Stimulated activated CD8-positive, alpha-beta memory T cell treated with anti-CD3 and anti-CD28 coated beads, Interleukin-15, amount 100 ng/mL, for 24 hours (primary cell): ENCODE measurements around the gene EARS2.
"Not testable (repeated sequence)": the region's sequence is repeated elsewhere in the genome, so short reads cannot be mapped to it uniquely, and the experiment has no call there.

Experiments used
- DNase-seq: peaks from one replicate; pipeline ENCODE4 v3.0.0-alpha.2; 2020; ENCODE audit warnings: low read depth

Gene EARS2

DNA sequence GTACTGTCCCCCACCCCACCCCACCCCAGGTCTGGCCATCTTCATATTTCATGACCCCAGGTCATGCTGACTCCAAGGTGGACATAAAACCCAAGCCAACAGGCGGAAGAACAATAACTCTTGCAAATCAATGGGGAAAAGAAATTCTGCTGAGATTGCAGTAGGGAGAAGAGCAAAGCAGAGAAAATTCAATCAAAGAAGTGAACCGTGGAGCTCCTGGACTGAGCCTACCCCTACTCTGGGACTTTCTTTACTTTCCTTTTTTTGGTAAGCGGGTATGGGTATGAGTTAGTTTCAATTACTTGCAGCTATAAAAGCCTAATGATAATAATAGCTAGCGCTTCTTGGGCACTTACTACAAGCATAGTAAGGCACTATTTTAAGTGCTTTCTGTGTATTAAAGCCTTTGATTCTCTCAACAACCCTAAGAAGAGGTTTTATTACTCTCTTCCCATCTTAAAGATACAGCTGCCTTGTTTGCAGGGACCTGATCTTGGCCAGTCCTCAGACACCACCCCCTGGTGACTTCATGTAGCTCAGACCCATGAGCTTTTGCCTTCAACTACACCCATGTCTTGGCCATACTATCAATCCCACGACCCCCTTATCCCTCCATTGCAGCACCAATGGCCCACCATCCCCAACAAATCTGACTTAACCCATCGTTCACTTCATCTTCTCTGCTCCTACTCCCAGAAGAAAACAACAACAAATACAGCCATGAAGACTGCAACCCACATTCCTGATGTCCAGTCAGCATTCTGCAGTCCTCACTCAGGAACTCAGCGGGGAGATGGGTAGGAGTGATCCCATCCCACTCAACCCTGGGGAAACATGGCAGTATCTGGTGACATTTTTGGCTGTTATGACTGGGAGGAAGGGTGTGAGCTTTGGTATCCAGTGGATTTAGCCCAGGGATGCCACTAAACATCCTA lies 51.2 kb downstream of the EARS2 start:
- DNase-seq, result no peak

DNA sequence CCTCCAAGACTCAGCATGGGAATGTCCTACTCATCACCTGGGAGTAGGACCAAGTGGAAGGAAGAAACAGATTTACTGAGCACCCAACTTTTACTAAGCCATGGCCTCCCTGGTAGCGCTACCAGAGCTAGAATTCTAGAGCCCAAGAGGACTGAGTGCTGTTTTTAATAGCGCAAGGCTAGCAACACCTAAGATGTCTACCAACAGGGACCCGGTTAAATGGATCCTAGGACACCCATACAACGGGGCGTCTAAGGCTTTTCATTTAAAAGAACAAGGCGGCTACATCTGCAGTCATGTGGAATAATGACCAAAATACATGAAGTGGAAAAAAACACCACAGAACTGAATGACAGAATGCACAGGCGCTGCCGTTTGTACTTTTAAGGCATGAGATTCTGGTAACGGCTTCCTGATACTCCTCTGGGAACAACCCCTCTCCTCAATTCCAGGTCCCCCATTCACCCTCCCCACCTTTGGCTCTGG lies 51.9 kb downstream of the EARS2 start:
- DNase-seq, result no peak

GRCh38 chr16:23504453-23505179 lies 52.5 kb downstream of the EARS2 start:
- peak; percentile 35 for DNase-seq

DNA sequence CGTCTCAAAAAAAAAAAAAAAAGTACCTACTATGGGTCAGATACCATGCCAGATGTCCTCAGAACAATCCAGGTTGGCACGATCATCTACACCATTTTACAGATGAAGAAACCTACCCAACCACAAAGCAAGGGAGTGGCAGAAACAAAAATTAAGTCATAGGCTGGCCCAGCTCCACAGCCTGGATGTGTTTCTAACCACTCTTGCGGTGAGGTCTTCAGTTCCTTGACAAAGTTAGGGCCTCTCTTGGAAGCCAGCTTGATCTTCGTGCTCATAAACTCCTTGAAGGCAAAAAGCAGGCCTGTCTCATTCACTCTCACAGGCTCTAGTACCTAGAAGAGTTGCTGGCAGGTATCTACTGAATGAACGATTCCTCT lies 53.1 kb downstream of the EARS2 start:
- DNase-seq, result no peak

- no peak for DNase-seq
These were observed 54.7 kb downstream of the EARS2 start for GRCh38 chr16:23502466-23502865.

DNA sequence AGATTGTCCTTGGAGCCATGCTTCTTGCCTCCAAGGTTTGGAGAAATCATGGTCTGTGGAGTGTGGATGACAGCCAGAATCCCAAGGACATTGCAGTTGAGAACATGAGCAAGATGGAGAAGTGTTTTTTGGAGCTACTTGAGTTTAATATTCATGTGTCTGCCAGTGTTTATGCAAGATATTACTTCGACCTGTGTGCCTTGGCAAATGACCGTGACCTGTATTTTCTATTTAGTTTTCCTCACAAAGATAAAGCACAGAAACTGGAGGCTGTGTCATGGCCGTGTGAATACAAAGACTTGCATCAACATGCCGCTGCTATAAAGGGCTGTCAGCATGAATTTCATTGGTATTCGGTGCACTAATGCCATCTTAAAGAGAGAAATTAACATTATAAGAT lies 55.9 kb downstream of the EARS2 start:
- no peak for DNase-seq

DNA sequence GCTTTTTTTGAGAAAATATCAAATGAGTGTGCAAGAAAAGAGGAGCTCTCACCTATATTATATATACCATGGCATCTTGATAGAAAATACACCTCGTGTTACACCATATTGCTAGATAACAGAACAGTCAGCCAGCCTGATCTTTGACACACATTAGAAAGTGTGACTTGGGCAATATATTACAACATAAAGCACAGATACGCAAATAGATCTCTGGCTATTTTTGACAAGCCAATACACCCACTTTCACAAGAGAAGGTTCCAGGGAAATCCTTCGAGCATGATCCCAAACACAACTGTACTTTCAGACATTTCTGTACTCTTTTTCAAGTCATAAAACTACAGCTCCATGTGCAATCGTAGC lies 56.3 kb downstream of the EARS2 start:
- DNase-seq, result no peak

DNA sequence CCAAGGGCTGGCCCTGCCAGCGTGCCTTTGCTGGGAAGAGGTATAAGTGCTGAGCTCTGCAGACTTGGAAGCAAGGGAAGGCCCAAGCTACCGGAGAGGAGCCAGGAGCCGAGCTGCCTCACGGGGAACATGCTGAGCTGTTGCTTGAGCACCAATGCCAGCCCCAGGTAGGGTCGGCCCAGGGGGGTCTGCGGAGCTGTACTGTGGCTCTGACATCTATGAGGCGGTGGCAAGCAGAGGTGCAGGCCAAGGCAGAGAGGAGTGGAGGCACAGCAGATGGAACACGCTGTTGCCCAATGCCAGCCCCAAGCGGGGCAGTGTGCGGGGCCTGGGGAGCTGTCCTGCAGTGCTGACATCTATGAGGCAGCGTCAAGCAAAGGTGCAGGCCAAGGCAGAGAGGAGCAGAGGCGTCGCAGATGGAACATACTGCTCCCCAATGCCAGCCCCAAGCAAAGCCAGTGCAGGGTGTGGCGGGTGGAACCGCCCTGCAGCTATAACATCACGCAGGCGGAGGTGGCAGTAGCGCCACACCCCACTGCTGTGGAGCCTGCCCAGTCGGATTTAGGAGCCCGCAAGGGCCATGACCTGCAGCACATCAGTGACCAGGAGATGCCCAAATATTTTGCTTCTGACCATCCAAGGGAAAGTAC lies 56.8 kb downstream of the EARS2 start:
- no peak for DNase-seq

DNA sequence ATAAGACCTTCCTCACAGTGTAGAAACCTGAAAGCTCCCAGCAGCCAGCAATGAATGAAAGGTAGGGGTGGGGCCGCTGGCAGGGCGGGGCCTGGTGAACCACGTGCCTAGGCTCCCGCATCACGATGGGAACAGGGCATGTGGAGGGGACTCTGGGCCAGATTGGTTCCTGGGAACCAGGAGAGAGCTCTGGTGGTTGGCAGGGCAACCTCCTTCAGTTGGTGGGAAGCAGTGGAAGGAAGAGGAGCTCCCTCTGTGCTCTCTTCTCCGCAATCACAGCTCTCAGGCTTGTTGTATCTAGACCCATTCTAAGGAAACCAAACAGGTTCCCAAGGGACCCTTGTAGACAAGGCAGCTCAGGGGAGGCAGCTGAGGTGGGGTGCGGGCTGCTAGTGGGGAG lies 57.3 kb downstream of the EARS2 start:
- no peak for DNase-seq

- DNase-seq, result no peak
These were observed 58.3 kb downstream of the EARS2 start for GRCh38 chr16:23498863-23499262.

DNA sequence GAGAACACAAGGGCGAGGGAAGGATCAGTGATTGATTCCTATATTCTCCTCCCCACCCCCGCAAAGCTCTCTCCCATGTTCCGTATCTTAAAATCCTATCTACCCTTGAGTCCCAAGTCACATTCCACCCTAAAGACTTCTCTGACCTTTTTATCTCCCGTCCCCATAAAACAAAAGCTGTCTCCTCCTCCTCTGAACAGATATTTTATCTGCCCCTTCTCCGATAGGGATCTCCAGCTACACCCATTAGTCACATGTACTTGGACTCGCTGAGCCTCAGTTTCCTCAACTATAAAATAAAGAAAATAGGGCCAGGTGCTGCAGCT lies 59.6 kb downstream of the EARS2 start:
- no peak for DNase-seq

- no peak for DNase-seq
These were observed 60.2 kb downstream of the EARS2 start for GRCh38 chr16:23496821-23497542.

GRCh38 chr16:23495671-23496070 lies 61.5 kb downstream of the EARS2 start:
- DNase-seq, result no peak

DNA sequence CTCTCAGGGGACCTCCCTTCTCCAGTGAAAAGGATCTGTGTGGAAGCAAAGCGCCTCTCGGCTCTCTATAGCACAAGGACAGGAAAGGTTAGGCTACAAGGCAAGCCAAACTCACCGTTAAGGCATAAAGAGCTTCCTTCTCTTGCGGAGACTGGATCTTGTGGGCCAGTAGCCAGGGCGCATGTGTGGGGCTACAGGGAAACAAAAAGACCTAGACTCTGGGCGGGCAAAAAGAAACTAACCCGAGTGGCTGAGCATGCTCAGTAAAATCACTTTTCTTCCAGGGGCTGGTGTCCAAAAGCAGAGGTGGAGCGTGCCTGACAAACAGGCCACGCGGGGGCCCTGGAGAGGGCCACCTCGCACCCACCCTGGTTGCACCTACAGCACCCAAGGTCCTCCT lies 63.0 kb downstream of the EARS2 start:
- DNase-seq, result no peak

DNA sequence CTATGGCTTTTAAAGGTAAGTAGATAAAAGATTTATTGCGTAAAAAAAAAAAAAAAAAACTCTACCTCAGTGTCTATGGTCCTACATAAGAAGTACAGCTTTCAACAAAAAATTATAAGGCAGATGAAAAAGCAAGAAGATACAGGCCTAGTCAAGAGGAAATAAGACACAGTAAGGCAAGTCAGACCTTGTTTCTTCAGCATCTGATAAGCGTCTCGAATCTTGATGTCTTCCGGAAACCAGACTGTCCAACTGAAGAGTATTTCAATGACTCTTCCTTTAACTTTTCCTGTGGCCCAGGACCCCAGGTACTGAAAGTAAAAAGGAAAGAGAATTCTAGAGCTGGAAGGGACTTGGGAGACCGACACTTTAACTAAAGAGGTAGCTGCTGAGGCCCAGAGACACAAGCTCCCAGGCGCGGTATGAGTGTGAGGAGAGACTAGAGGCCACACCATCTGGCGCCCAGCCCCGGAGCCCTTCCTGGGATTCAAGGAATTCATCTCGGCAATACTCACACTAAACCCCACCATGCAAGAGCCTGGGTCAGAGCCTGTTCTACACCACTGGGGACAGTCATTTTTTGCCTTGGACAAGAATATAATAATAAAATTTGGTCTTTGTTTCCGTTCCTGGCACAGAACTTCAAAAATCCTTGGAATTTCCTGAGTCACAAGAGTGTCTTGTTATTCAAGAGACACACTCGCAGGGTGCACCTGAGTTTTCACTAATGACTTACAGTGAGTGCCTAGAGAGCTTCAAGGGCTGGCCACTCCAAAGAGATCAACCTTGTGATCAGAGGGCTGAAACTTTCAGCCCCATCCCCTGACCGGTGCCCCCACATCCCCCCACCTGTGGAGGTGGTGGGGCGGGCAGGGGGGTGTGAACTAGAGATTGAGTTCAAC lies 65.4 kb downstream of the EARS2 start:
- no peak for DNase-seq

DNA sequence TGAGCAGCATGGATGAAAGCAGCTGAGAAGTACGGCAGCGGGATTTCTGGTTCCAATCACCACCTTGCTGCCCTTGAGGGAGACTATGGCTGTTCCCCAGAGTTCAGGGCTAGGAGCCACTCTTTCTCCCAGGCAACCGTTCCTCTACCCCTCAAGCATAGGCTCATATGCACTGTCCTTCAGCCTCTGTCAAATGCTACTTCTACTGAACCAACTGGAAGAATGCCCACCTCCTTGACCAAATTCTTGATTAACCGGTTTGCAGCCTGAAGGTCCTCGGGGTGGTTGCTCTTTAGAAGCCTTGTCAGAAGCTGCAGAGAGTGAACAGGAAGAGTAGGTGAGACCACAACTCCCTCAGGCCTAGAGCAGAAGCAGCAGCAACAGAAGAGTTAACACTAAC lies 70.7 kb downstream of the EARS2 start:
- no peak for DNase-seq

DNA sequence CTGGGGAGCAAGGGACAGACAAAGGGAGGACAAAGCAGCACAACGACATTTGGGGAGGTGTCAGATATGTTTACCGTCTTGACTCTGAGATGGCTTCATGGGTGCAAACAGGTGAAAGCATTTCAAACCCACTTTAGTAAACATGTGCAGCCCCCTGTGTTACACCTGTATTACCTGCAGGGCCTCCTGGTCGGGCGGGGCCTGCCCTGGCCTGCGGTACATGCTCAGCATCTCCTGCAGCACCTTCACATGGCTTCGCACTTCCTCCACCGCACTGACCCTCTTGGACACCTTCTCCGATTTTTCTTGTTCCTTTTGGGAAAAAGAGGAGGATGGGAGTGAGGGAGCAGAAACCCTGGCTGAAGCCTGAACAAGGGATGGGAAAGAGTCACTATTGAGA lies 71.3 kb downstream of the EARS2 start:
- DNase-seq, result no peak

- no peak for DNase-seq
These were observed 71.9 kb downstream of the EARS2 start for GRCh38 chr16:23485257-23485614.

GRCh38 chr16:23484510-23485256 lies 72.5 kb downstream of the EARS2 start:
- no peak for DNase-seq

DNA sequence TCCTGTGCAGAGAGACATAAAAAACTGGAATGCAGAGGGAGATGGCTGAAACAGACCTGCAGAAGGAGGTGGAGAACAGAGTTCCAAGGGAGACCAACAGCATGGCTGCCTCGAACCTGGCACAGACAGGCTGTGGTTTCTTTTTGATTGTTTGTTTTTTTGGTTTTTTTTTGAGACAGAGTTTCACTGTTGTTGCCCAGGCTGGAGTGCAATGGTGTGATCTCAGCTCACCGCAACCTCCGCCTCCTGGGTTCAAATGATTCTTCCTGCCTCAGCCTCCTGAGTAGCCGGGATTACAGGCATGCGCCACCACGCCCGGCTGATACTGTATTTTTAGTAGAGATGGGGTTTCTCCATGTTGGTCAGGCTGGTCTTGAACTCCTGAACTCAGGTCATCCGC lies 73.7 kb downstream of the EARS2 start:
- not testable (repeated sequence) for DNase-seq

- DNase-seq, result no peak
These were observed 74.4 kb downstream of the EARS2 start for GRCh38 chr16:23482778-23483177.
